Heart right ventricle (tissue), 16 donors: ENCODE data around the gene HOXA3. TPM values are rescaled to one million over a fixed set of nuclear protein-coding genes. Genes with fewer than 3 reads are reported as not detected.

ENCODE experiments used
- ATAC-seq, 8 donors: fragments of 200-7000 bp; cut with Tn5 transposase; one replicate each; pipeline ENCODE4 v1.9.1; 2020; ENCODE audit warnings: mild to moderate bottlenecking in 8 of 8, moderate library complexity in 8 of 8, moderate number of reproducible peaks in 1 of 8
- DNase-seq, 2 donors: peaks; one replicate each; pipeline ENCODE4 v3.0.0-alpha.2; 2020
- H3K27ac ChIP-seq, 10 donors: fragments of 200-600 bp; sonication (generic) in 2 of 10; one replicate each; pipeline versions ENCODE4 v1.5.0 to v1.8.0; 2020 to 2022; ENCODE audit warnings: mild to moderate bottlenecking in 3 of 10
- H3K27me3 ChIP-seq, 7 donors: fragments of 200-600 bp; one replicate each; pipeline ENCODE4 v1.8.0; 2021 to 2022; ENCODE audit warnings: mild to moderate bottlenecking in 2 of 7
- H3K36me3 ChIP-seq, 9 donors: fragments of 200-600 bp; sonication (generic) in 1 of 9; one replicate each; pipeline versions ENCODE4 v1.5.0 to v1.8.0; 2020 to 2022; ENCODE audit warnings: mild to moderate bottlenecking in 2 of 9
- H3K4me1 ChIP-seq, 9 donors: fragments of 200-600 bp; sonication (generic) in 1 of 9; one replicate each; pipeline versions ENCODE4 v1.5.0 to v1.8.0; 2020 to 2022; ENCODE audit warnings: mild to moderate bottlenecking in 4 of 9
- H3K4me3 ChIP-seq, 10 donors: fragments of 200-600 bp; sonication (generic) in 2 of 10; one replicate each; pipeline versions ENCODE4 v1.5.0 to v1.8.0; 2020 to 2022; ENCODE audit warnings: mild to moderate bottlenecking in 7 of 10, moderate library complexity in 2 of 10
- H3K9me3 ChIP-seq, 11 donors: fragments of 200-600 bp in 10 of 11; sonication (generic) in 2 of 11; one replicate each; pipeline versions ENCODE4 v1.5.0 to v1.8.0; 2013 to 2022; ENCODE audit warnings: mild to moderate bottlenecking in 2 of 11, control low read depth in 1 of 11, moderate library complexity in 1 of 11
- CTCF ChIP-seq, 9 donors: fragments of 200-600 bp; sonication (generic) in 2 of 9; IDR thresholded peaks; one replicate each; pipeline versions ENCODE4 v1.5.0 to v1.8.0; 2021 to 2022; ENCODE audit warnings: antibody characterized with exemption in 9 of 9, mild to moderate bottlenecking in 5 of 9, moderate library complexity in 1 of 9
- WGBS, 2 donors: extraction: QIAGEN DNeasy Blood & Tissue Kit; methylation state at CpG; one replicate each; pipeline ENCODE4 v1.1.7; 2013; ENCODE audit warnings: inconsistent platforms in 1 of 2; 5-methylcytosine and 5-hydroxymethylcytosine counted together
- intact Hi-C, 10 donors: fragments of 100-400 bp; cut with DNase I; formaldehyde crosslinking; loops; one replicate each; pipeline versions ENCODE4 v1.11.1 to v1.14.2; 2022
- polyA plus RNA-seq, 2 donors: library from polyadenylated mRNA; stranded (reverse); fragments of 200-250 nt; gene quantifications; one replicate each; pipeline ENCODE4 v1.2.3, GENCODE V29; 2013
- total RNA-seq, 10 donors: library from RNA; stranded (reverse); fragmentation: NEBNext Ultra II Directional in 3 of 10; extraction: Animal tissue kit (Norgen Biotek cat#: 25700) in 3 of 10; gene quantifications; one replicate each; pipeline versions ENCODE4 v1.2.1 to v1.2.4, GENCODE V29; 2021 to 2023
- donor health status: Arrhythmogenic right ventricular cardiomyopathy.
- donor health status: ischemic (EF 13 %, LVEDD 7.1; RV severe dilation, severe dysfunction).
- donor health status: healthy with polysubstance abuse.
- donor health status: DM: no; HTN: yes; CAD: no.
- donor health status: DM: no; HTN: no; CAD: no.
- donor health status: ischemic (EF 25% LVEDD 6.9; RV normal size, moderate dysfunction).
- donor health status: ischemic (EF 25% LVEDD 5.7; RV mildly dilated, moderate dysfunction).
- donor health status: healthy.
- donor health status: DM: yes; HTN: yes; CAD: no.
- donor health status: Ischemic cardiomyopathy.
- donor health status: ischemic (EF 35%, LVEDD 5.7; RV mildly dilated, moderate dysfunction).
- donor health status: nonischemic (EF 11% LVEDD 7.7; RV severe dilation, severe dysfunction).
- donor health status: DM: yes; HTN: yes; CAD: no.
- donor health status: PGD.
- donor health status: ischemic (EF 29% LVEDD 5.4; RV normal size, mild dysfunction).
- donor health status: nonischemic (EF 23%, LVEDD 6.1; RV moderate dilation, normal function).

Gene HOXA3
- total and polyA plus RNA-seq, 12 donors = 0.11 to 1.5 (median 0.24) TPM; not detected in 2

- DNase-seq (no peak), ATAC-seq (no peak)
- Histone ChIP-seq H3K4me1 (peaks cover 5 to 78% (median 28%) of the 10 kb centered on the region in 9 donors), H3K36me3 (peaks cover 0 to 8% (median 0%) of the 10 kb centered on the region in 9 donors), H3K4me3 (peak overlapping the region in 1 of 10 donors; percentile 35), H3K9me3 (no peaks in the 10 kb centered on the region), H3K27me3 (peaks cover 80 to 100% (median 100%) of the 10 kb centered on the region in 7 donors), H3K27ac (no peak overlapping the region)
- TF ChIP-seq CTCF (IDR thresholded peaks at IDR 0.05) = no peak
- WGBS, 2 donors = 9% methylated on average over 27 to 30 of the region's 30 CpGs
- intact Hi-C loops = loop anchor here in 5 of 10 donors (5.0 to 10.0 kb wide), 5 partner anchors 302 to 1302 kb away; no protein-coding TSS in a partner anchor
These were observed 4.7 kb upstream of the HOXA3 start for GRCh38 chr7:27156916-27157701.

- ATAC-seq = no peak
- intact Hi-C loops = loop anchor here in 5 of 10 donors (5.0 to 10.0 kb wide), 5 partner anchors 302 to 1302 kb away; no protein-coding TSS in a partner anchor
- no peak for DNase-seq
- no peak for TF ChIP-seq CTCF (IDR thresholded peaks at IDR 0.05)
- Histone ChIP-seq H3K36me3 (peaks cover 0 to 8% (median 0%) of the 10 kb centered on the region in 9 donors), H3K27ac (peak within 1 kb of the TSS in 1 of 10 donors; percentile 14), H3K4me3 (peak within 1 kb of the TSS in 5 of 10 donors; percentile 10 to 35 (median 17)), H3K9me3 (no peaks in the 10 kb centered on the region), H3K4me1 (peaks cover 5 to 79% (median 29%) of the 10 kb centered on the region in 9 donors), H3K27me3 (peaks cover 86 to 100% (median 100%) of the 10 kb centered on the region in 7 donors)
- WGBS, 2 donors = 2 to 4% methylated on average over 33 of the region's 33 CpGs
These were observed 4.1 kb upstream of the HOXA3 start, which contains the start of gene HOXA7 for GRCh38 chr7:27156508-27156898. HOXA7 (minus strand) TSS chr7:27156675; CDS start chr7:27156545, 130 bp downstream.

GRCh38 chr7:27155816-27156507 is 3.6 kb upstream of the HOXA3 start:
- Histone ChIP-seq H3K4me3 (peak overlapping the region in 5 of 10 donors; percentile 10 to 35 (median 17)), H3K27me3 (peaks cover 81 to 100% (median 100%) of the 10 kb centered on the region in 7 donors), H3K9me3 (no peaks in the 10 kb centered on the region), H3K27ac (peak overlapping the region in 1 of 10 donors; percentile 14), H3K4me1 (peaks cover 5 to 79% (median 31%) of the 10 kb centered on the region in 9 donors), H3K36me3 (peaks cover 0 to 8% (median 0%) of the 10 kb centered on the region in 9 donors)
- no peak for TF ChIP-seq CTCF (IDR thresholded peaks at IDR 0.05)
- WGBS, 2 donors = 2% methylated on average over 63 of the region's 63 CpGs
- no peak for ATAC-seq
- intact Hi-C loops = loop anchor here in 5 of 10 donors (5.0 to 10.0 kb wide), 5 partner anchors 301 to 1301 kb away; no protein-coding TSS in a partner anchor
- no peak for DNase-seq
